ENCODE data around the gene B4GALT4.
"Not testable (repeated sequence)": the region's sequence is repeated elsewhere in the genome, so short reads cannot be mapped to it uniquely, and the experiment has no call there.

Gene B4GALT4

GRCh38 chr3:119173325-119173724 lies 67.4 kb downstream of the B4GALT4 start, which contains the start of gene UPK1B:
Gene UPK1B, plus strand, starts transcription at chr3:119173598. Its CDS starts 13,144 bp downstream, at chr3:119186742.
- Histone ChIP-seq H3K36me3 (replicated peaks; ENCODE audit: insufficient read depth, low read length) (no peaks in the 10 kb centered on the region), H3K27ac (ENCODE audit: low read length) (no peak within 1 kb of the TSS), H3K4me3 (ENCODE audit: low read length) (no peak within 1 kb of the TSS), H3K27me3 (replicated peaks; ENCODE audit: insufficient read depth, low read length) (no peaks in the 10 kb centered on the region), H3K9me3 (replicated peaks; ENCODE audit: insufficient read depth, low read length) (no peaks in the 10 kb centered on the region), H3K4me1 (ENCODE audit: low read length) (no peaks in the 10 kb centered on the region), H4K20me1 (ENCODE audit: insufficient read depth, low read length) (no peaks in the 10 kb centered on the region), H2AFZ (ENCODE audit: low read length) (no peak within 1 kb of the TSS), H3K4me2 (ENCODE audit: low read depth, low read length) (no peak within 1 kb of the TSS), H3K9ac (ENCODE audit: low read length) (no peak within 1 kb of the TSS), H3F3A (ENCODE audit: insufficient read depth, low read length) (no peaks in the 10 kb centered on the region), H3K79me2 (ENCODE audit: low read length) (no peaks in the 10 kb centered on the region), H3K9me2 (replicated peaks; ENCODE audit: insufficient read depth, low read length) (no peaks in the 10 kb centered on the region)
- TF ChIP-seq EZH2phosphoT487 (IDR thresholded peaks at IDR 0.05; ENCODE audit: low read length) (no peak), EZH2 (optimal IDR thresholded peaks at IDR 0.05; ENCODE audit: low read depth, low read length) (no peak)
- TF ChIP-seq, protein P1, sequence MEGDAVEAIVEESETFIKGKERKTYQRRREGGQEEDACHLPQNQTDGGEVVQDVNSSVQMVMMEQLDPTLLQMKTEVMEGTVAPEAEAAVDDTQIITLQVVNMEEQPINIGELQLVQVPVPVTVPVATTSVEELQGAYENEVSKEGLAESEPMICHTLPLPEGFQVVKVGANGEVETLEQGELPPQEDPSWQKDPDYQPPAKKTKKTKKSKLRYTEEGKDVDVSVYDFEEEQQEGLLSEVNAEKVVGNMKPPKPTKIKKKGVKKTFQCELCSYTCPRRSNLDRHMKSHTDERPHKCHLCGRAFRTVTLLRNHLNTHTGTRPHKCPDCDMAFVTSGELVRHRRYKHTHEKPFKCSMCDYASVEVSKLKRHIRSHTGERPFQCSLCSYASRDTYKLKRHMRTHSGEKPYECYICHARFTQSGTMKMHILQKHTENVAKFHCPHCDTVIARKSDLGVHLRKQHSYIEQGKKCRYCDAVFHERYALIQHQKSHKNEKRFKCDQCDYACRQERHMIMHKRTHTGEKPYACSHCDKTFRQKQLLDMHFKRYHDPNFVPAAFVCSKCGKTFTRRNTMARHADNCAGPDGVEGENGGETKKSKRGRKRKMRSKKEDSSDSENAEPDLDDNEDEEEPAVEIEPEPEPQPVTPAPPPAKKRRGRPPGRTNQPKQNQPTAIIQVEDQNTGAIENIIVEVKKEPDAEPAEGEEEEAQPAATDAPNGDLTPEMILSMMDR (IDR thresholded peaks at IDR 0.05; ENCODE audit: low read length), result no peak
- no peak for DNase-seq

GRCh38 chr3:119170821-119171220 lies 69.9 kb downstream of the B4GALT4 start:
- Histone ChIP-seq H3K27me3 (replicated peaks; ENCODE audit: insufficient read depth, low read length) (no peaks in the 10 kb centered on the region), H2AFZ (ENCODE audit: low read length) (no peak overlapping the region)

GRCh38 chr3:119164745-119165144 lies 75.9 kb downstream of the B4GALT4 start:
- H3K4me1 ChIP-seq (ENCODE audit: low read length); H3K9ac ChIP-seq (ENCODE audit: low read length); H3F3A ChIP-seq (ENCODE audit: insufficient read depth, low read length); H3K4me3 ChIP-seq (ENCODE audit: low read length); H2AFZ ChIP-seq (ENCODE audit: low read length); H3K27me3 ChIP-seq (replicated peaks; ENCODE audit: insufficient read depth, low read length); H3K9me3 ChIP-seq (replicated peaks; ENCODE audit: insufficient read depth, low read length); H3K27ac ChIP-seq (ENCODE audit: low read length); H3K79me2 ChIP-seq (ENCODE audit: low read length); H3K4me2 ChIP-seq (ENCODE audit: low read depth, low read length); DNase-seq; H3K9me2 ChIP-seq (replicated peaks; ENCODE audit: insufficient read depth, low read length); H4K20me1 ChIP-seq (ENCODE audit: insufficient read depth, low read length); H3K36me3 ChIP-seq (replicated peaks; ENCODE audit: insufficient read depth, low read length): not testable (repeated sequence)

More at GRCh38 chr3:119170821-119171220, 69.9 kb downstream of the B4GALT4 start:
- Histone ChIP-seq H3K27ac (ENCODE audit: low read length) (no peak overlapping the region), H3K4me1 (ENCODE audit: low read length) (no peaks in the 10 kb centered on the region), H3K9me3 (replicated peaks; ENCODE audit: insufficient read depth, low read length) (no peaks in the 10 kb centered on the region), H3K9me2 (replicated peaks; ENCODE audit: insufficient read depth, low read length) (no peaks in the 10 kb centered on the region), H3K4me3 (ENCODE audit: low read length) (no peak overlapping the region), H3K79me2 (ENCODE audit: low read length) (no peaks in the 10 kb centered on the region), H3F3A (ENCODE audit: insufficient read depth, low read length) (no peaks in the 10 kb centered on the region), H3K36me3 (replicated peaks; ENCODE audit: insufficient read depth, low read length) (no peaks in the 10 kb centered on the region), H3K4me2 (ENCODE audit: low read depth, low read length) (no peak overlapping the region), H4K20me1 (ENCODE audit: insufficient read depth, low read length) (no peaks in the 10 kb centered on the region), H3K9ac (ENCODE audit: low read length) (no peak overlapping the region)
- TF ChIP-seq, protein P1 (IDR thresholded peaks at IDR 0.05; ENCODE audit: low read length), result no peak
- TF ChIP-seq EZH2 (optimal IDR thresholded peaks at IDR 0.05; ENCODE audit: low read depth, low read length), result no peak
- TF ChIP-seq EZH2phosphoT487 (IDR thresholded peaks at IDR 0.05; ENCODE audit: low read length), result no peak
- no peak for DNase-seq
